Stimulated activated CD8-positive, alpha-beta memory T cell treated with anti-CD3 and anti-CD28 coated beads, Interleukin-2, amount 100 ng/mL, for 1 hour (primary cell): ENCODE data around the gene RNASEL.
"Not testable (repeated sequence)": the region's sequence is repeated elsewhere in the genome, so short reads cannot be mapped to it uniquely, and the experiment has no call there.

Experiments used
- DNase-seq, 2 donors: peaks; one replicate each; pipeline ENCODE4 v3.0.0-alpha.2; 2020; ENCODE audit warnings: low read depth in 2 of 2

Gene RNASEL

GRCh38 chr1:182561456-182561855 is 27.6 kb downstream of the RNASEL start:
- no peak for DNase-seq

DNA sequence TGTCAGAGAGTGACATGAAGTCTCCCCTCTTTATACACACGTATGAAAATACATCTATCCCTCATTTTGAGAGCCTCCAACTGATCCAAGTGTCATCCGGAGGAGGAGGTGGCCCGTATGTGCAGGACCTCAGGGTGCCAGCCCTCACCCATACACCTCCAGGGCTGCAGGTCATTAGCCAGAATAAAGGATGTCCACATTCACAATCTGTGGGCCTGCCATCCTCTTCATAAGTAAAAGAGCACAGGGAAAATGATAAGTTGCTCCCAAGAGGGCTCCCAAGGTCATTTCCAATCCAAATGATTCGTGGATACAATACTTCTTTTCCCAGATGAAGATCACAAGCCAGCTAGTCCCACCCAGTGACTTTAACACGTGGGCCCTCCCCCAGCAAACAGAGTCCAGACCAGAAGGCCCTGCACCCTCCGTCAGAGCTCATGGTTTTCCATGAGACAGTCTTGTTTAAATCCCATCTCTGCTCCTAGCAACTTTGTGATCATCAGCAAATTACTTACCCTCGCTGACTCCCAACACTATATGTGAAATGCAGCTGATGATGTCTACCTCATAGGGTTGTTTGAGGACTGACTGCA is 28.6 kb downstream of the RNASEL start:
- DNase-seq = no peak

DNA sequence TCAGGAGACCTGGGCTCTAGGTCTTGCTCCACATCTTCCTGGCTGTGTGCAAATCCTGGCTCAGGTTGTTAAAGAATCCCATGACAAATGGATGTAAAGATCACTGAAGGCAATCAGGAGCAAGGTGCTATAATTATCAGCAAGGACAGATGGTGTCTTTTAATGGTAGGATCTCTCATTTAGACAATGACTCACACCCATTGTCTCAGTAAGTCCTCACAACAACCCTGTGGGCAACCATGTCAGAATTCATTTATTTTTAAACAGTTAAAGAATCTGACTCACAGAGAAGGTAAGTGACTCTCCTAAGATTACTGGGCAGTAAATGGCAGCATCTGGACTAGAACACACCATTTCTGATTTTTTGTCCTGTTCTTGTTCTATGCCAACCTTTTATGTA is 32.8 kb downstream of the RNASEL start:
- no peak for DNase-seq

GRCh38 chr1:182555493-182555892 is 33.6 kb downstream of the RNASEL start:
- DNase-seq = no peak

- DNase-seq = no peak
These were observed 36.5 kb downstream of the RNASEL start for GRCh38 chr1:182552527-182552926.

DNA sequence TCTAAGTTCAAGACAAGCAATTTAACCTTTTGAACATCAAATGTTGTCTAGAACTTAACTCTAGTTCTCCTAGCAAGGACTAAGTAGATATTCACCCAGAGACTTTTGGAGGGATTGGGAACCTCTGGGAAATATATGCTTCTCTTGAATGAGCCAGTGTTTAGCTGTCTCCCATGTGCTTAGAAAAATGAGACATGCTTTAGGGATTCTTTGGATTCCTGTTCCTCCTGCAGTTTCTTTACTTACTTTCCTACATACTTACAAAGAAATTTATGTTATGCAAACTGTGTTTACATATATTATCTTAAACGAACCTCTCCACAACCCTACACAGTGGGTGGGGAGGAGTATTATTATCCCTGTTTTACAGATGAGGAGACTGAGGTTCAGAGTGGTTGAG is 39.2 kb downstream of the RNASEL start:
- no peak for DNase-seq

- DNase-seq = no peak
These were observed 39.7 kb downstream of the RNASEL start for GRCh38 chr1:182549346-182549745.

- DNase-seq = no peak
These were observed 55.2 kb downstream of the RNASEL start for GRCh38 chr1:182533896-182534295.

- not testable (repeated sequence) for DNase-seq
These were observed 60.9 kb downstream of the RNASEL start for GRCh38 chr1:182528206-182528605.

- DNase-seq = no peak
These were observed 61.4 kb downstream of the RNASEL start for GRCh38 chr1:182527680-182528079.

DNA sequence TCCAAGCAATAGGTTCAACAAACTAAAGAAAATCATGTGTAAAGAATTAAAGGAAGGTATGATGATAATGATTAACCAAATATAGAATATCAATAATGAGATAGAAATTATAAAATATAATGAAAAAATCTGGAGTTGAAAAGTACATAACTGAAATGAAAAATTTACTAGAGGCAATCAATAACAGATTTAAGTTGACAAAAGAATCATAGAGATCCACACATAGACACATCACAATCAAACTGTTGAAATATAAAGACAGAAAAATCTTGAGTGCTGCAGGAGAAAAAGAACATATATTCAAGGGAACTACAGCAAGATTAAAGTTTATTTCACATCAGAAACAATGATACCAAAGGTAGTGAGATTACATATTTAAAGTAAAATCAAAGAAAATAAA is 63.7 kb downstream of the RNASEL start:
- no peak for DNase-seq
